SK-N-SH treated with all-trans-retinoic acid at 6 μM for 48 hours (cell line): ENCODE results near the gene ABCG5.

Source experiments
- CREB5 ChIP-seq: fragments of 250-450 bp; sonication (Bioruptor Pico); IDR thresholded peaks from 2 replicates; pipeline ENCODE4 v1.5.1; 2020; ENCODE audit warnings: low read depth, mild to moderate bottlenecking, moderate library complexity
- OSR1 ChIP-seq: fragments of 250-450 bp; sonication (Bioruptor Pico); IDR thresholded peaks from 2 replicates; pipeline ENCODE4 v1.8.0; 2022; ENCODE audit warnings: moderate library complexity, mild to moderate bottlenecking, inconsistent platforms
- PPARA ChIP-seq: fragments of 250-450 bp; sonication (Bioruptor Pico); IDR thresholded peaks from 2 replicates; pipeline ENCODE4 v1.5.0; 2020; ENCODE audit warnings: mild to moderate bottlenecking, borderline replicate concordance
- ZFP3 ChIP-seq: fragments of 250-450 bp; sonication (Bioruptor Pico); IDR thresholded peaks from 2 replicates; pipeline ENCODE4 v1.5.0; 2020; ENCODE audit warnings: mild to moderate bottlenecking, moderate library complexity
- ZFP30 ChIP-seq: fragments of 450-650 bp; formaldehyde crosslinking; IDR thresholded peaks from 2 replicates; pipeline ENCODE4 v1.5.0; 2022; ENCODE audit warnings: mild to moderate bottlenecking, moderate library complexity

- TF ChIP-seq PPARA (CRISPR knock-in tag) (no peak), CREB5 (CRISPR knock-in tag) (no peak), ZFP30 (CRISPR knock-in tag) (no peak), ZFP3 (CRISPR knock-in tag) (no peak), OSR1 (CRISPR knock-in tag) (no peak)
Observed at GRCh38 chr2:43800894-43801293, 37.7 kb downstream of the ABCG5 start.
